ENCODE data around the gene WDR83. TPM values are rescaled to one million over a fixed set of nuclear protein-coding genes. Genes with fewer than 3 reads are reported as not detected.
"Not testable (repeated sequence)": the region's sequence is repeated elsewhere in the genome, so short reads cannot be mapped to it uniquely, and the experiment has no call there.

Gene WDR83
- polyA plus RNA-seq, 4 donors, result 12.0 to 30.5 (median 22.5) TPM

- DNase-seq (ENCODE audit: low read depth in 4 of 4, low spot score in 2 of 4), result no peak
Measured at GRCh38 chr19:12711187-12711586, 44.6 kb downstream of the WDR83 start.

- DNase-seq (ENCODE audit: low read depth in 4 of 4, low spot score in 2 of 4), result not testable (repeated sequence)
Measured at GRCh38 chr19:12712077-12712476, 45.5 kb downstream of the WDR83 start.

- not testable (repeated sequence) for DNase-seq (ENCODE audit: low read depth in 4 of 4, low spot score in 2 of 4)
Measured at GRCh38 chr19:12713304-12713703, 46.7 kb downstream of the WDR83 start.

DNA sequence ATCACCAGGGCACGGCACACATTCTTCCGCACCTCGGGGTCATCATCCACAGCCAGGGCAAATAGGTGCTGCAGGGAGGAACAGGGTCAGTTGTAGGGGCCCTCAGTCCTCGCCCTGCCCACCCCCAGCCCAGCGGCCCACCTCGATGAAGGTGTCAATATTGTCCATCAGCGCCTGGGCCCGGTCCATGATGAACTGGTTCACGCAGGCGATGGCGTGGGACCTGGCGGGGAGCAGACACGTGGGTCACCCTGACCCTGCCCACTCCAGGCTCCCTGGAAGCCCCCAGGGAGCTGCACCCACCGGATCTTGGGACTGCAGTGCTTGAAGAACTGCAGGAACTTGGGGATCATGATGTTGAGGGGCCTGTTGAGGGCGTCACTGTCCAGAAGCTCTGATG, 48.5 kb downstream of the WDR83 start:
- DNase-seq (ENCODE audit: low read depth in 4 of 4, low spot score in 2 of 4), result no peak

- no peak for DNase-seq (ENCODE audit: low read depth in 4 of 4, low spot score in 2 of 4)
Measured at GRCh38 chr19:12715929-12716328, 49.3 kb downstream of the WDR83 start.

DNA sequence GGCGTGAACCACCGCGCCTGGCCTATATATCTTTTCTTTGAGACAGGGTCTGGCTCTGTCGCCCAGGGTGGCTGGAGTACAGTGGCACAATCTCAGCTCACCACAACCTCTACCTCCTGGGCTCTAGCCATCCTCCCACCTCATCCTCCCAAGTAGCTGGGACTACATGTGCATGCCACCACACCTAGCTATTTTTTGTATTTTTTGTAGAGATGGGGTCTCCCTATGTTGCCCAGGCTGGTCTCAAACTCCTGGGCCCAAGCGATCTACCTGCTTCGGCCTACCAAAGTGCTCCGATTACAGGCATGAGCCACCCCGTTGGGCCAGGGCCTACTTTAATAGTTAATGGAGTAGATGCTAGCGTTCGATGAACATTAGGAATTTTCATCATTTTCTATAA, 53.7 kb downstream of the WDR83 start:
- DNase-seq (ENCODE audit: low read depth in 4 of 4, low spot score in 2 of 4), result no peak

- DNase-seq (ENCODE audit: low read depth in 4 of 4, low spot score in 2 of 4), result no peak
Measured at GRCh38 chr19:12720851-12721655, 54.4 kb downstream of the WDR83 start.

DNA sequence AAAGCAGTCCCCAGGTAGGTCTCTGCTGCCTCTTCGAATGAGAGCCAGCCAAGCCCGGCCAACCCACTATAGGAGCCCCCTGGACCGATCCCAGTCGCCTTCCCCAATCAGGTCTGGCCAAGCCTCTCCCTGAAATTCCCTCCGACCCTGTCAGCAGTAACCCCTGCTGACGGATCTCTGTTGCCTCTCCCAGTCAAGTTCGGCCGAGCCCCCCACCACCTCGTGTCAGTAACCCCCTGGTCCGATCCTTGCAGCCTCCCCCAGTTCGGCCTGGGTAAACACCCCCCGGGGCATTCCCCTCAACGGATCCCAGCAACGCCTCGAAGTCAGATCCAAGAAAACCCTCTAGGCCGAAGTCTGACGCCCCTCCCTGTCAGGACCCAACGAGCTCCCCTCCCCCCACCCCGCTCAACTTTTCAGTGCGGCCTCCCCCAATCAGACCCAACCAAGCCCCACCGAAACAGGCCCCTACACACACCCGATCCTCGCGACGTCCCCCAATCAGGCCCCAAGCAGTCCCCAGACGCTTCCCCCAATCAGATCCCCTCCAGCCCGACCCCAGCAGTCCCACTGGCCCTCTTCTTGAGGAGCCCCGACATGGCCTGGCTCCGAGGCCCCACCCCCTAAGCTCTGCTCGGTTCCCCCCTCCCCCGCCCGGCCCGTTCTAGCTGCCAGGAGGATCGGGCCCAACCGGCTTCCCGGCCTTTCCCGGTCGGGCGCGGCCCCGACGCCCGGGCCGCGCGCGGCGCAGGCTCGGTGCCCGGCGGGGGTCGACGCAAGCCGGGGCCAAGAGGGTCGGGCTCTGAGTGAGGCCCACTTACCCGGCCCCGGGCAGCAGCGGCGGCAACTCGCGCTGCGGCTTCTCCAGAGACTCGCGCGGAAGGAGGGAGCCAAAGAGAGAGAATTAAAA, 55.3 kb downstream of the WDR83 start:
- peak in 1 of 4 donors; percentile 65 for DNase-seq (ENCODE audit: low read depth in 4 of 4, low spot score in 2 of 4)

DNA sequence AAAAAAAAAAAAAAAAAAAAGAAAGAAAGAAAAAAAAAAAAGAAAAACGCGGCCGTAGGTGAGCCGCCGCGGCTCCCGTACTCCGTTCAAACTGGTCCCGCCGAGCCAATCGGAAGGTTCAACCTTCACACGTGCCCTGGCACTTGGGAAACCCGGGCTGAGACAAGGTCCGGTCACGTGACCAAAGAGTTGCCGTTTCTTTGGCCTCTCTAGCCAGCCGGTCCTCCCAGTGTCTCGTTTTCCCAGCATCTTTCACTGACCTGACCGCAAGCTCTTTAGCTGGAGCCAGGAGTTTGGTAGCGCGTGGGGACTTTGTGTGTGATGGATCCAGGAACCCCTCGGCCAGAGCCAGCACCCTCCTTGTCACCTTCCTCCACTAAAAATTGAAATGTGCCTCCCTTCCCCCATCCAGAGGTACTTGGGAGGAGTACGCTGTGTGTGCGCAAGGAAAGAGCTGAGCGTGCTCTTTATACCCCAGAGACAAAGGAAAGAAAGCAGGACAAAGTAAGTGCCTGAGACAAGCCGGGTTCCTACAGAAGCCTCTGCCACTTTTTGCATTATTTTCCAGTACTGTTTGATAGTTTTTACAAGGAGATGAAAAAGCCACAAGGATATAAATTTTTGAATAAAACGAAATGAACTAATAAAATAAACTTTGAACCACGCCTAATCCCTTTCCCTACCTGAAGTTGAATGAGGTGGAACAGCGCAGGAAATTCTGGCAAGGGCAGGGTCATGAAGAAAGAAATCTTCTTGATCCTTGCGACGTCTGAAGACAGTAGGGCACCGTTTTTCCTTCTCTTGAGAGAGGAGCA, 56.2 kb downstream of the WDR83 start:
- DNase-seq (ENCODE audit: low read depth in 4 of 4, low spot score in 2 of 4), result peak; percentile 93 to 98 (median 96)

- no peak for DNase-seq (ENCODE audit: low read depth in 4 of 4, low spot score in 2 of 4)
Measured at GRCh38 chr19:12723381-12723640, 56.7 kb downstream of the WDR83 start.

DNA sequence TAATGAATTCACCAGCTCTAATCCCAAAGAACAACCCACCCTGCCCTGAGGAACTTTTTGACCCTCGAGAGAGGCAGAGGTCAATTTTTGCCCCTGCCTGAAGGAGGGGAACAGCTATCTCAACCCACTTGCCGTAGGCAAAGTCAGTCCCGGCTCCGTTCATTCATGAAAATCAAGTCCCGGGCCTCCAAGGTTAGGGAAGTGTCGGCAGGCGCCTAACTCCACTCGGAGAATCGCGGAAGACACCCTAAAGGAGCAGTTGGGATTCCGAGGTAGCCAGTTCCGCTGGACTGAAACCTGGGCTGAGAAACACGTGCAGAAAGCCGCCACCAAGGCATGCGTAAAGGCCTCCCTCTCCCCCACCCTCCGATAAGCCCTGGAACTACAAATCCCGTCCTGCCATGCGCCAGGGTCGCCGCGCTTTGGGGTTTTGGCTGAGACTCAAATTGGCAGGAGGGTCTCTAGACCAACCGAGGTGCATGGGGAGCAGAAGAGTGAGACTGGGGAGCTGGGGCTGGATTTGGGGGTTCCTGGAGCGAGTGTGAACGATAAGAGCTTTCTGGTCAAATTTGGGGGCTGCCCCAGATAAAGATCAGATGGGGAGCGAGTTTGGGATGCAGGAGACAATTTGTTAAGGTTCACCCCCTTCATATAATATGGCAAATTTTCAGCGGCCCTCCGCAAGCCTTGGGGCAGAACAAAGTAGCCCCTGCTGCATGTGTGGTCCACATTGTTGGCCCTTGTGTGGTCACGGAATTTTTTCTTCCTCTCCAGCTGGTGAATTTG, 57.2 kb downstream of the WDR83 start, which contains the start of gene TNPO2:
Gene TNPO2 (minus strand): TSS at position 292 of the 786 bp plus-strand sequence. CDS start 2,955 bp downstream, outside the sequence.
- DNase-seq (ENCODE audit: low read depth in 4 of 4, low spot score in 2 of 4), result no peak

Other genes starting within 250 kb of the WDR83 start
- gene ZNF443, start 225.8 kb upstream of the WDR83 start, polyA plus RNA-seq (ENCODE audit: insufficient read length in 4 of 4), result 10 to 100 TPM in 2 of 4 donors, 1 to 10 TPM in 2; 9.2 to 12.4 (median 10.5) TPM
- gene ZNF709, start 182.0 kb upstream of the WDR83 start, polyA plus RNA-seq (ENCODE audit: insufficient read length in 4 of 4), result 1 to 10 TPM; 6.6 to 9.9 (median 8.1) TPM
- gene ZNF564, start 115.3 kb upstream of the WDR83 start, polyA plus RNA-seq (ENCODE audit: insufficient read length in 4 of 4), result 10 to 100 TPM; 11.1 to 14.6 (median 13.4) TPM
- 1 to 10 TPM; 3.5 to 6.4 (median 5.7) TPM for gene ZNF490, start 56.0 kb upstream of the WDR83 start, polyA plus RNA-seq (ENCODE audit: insufficient read length in 4 of 4)
- gene ZNF791, start 55.9 kb upstream of the WDR83 start, polyA plus RNA-seq (ENCODE audit: insufficient read length in 4 of 4), result 10 to 100 TPM; 13.7 to 26.7 (median 20.9) TPM
- 10 to 100 TPM; 23.6 to 35.9 (median 33.6) TPM for gene MAN2B1, start 65 bp upstream of the WDR83 start, polyA plus RNA-seq (ENCODE audit: insufficient read length in 4 of 4)
- gene DHPS, start 15.1 kb downstream of the WDR83 start, polyA plus RNA-seq (ENCODE audit: insufficient read length in 4 of 4), result 10 to 100 TPM; 72.6 to 98.7 (median 85.4) TPM
- under 1 TPM in 1 of 4 donors, not detected in 3; 0.49 TPM for gene GNG14, start 21.2 kb downstream of the WDR83 start, polyA plus RNA-seq (ENCODE audit: insufficient read length in 4 of 4)
- 10 to 100 TPM; 13.6 to 18.8 (median 16.2) TPM for gene FBXW9, start 29.8 kb downstream of the WDR83 start, polyA plus RNA-seq (ENCODE audit: insufficient read length in 4 of 4)
- 10 to 100 TPM; 55.5 to 98.6 (median 72.3) TPM for gene TNPO2, start 57.1 kb downstream of the WDR83 start, polyA plus RNA-seq (ENCODE audit: insufficient read length in 4 of 4)
- gene TRIR, start 67.9 kb downstream of the WDR83 start, polyA plus RNA-seq (ENCODE audit: insufficient read length in 4 of 4), result 100 to 1,000 TPM; 143 to 230 (median 189) TPM
- gene GET3, start 70.7 kb downstream of the WDR83 start, polyA plus RNA-seq (ENCODE audit: insufficient read length in 4 of 4), result 100 to 1,000 TPM in 1 of 4 donors, 10 to 100 TPM in 3; 76.8 to 108 (median 91.6) TPM
- gene BEST2, start 85.0 kb downstream of the WDR83 start, polyA plus RNA-seq (ENCODE audit: insufficient read length in 4 of 4), result under 1 TPM in 2 of 4 donors, not detected in 2; 0.13 to 0.14 TPM
- gene HOOK2, start 108.7 kb downstream of the WDR83 start, polyA plus RNA-seq (ENCODE audit: insufficient read length in 4 of 4), result 10 to 100 TPM; 34.6 to 85.0 (median 63.2) TPM
- gene JUNB, start 124.7 kb downstream of the WDR83 start, polyA plus RNA-seq (ENCODE audit: insufficient read length in 4 of 4), result 10 to 100 TPM; 15.6 to 78.0 (median 30.9) TPM
- 100 to 1,000 TPM; 294 to 388 (median 320) TPM for gene PRDX2, start 135.0 kb downstream of the WDR83 start, polyA plus RNA-seq (ENCODE audit: insufficient read length in 4 of 4)
- gene THSD8, start 135.3 kb downstream of the WDR83 start, polyA plus RNA-seq (ENCODE audit: insufficient read length in 4 of 4), result 10 to 100 TPM in 2 of 4 donors, 1 to 10 TPM in 2; 5.4 to 10.8 (median 8.0) TPM
- gene RNASEH2A, start 139.8 kb downstream of the WDR83 start, polyA plus RNA-seq (ENCODE audit: insufficient read length in 4 of 4), result 10 to 100 TPM; 29.1 to 45.7 (median 35.3) TPM
- under 1 TPM in 1 of 4 donors, not detected in 3; 0.08 TPM for gene RTBDN, start 167.8 kb downstream of the WDR83 start, polyA plus RNA-seq (ENCODE audit: insufficient read length in 4 of 4)
- gene MAST1, start 171.7 kb downstream of the WDR83 start, polyA plus RNA-seq (ENCODE audit: insufficient read length in 4 of 4), result 1 to 10 TPM in 3 of 4 donors, under 1 TPM in 1; 0.92 to 2.0 (median 1.3) TPM
- gene DNASE2, start 214.6 kb downstream of the WDR83 start, polyA plus RNA-seq (ENCODE audit: insufficient read length in 4 of 4), result 10 to 100 TPM in 3 of 4 donors, 1 to 10 TPM in 1; 9.7 to 15.3 (median 12.6) TPM
- gene KLF1, start 220.4 kb downstream of the WDR83 start, polyA plus RNA-seq (ENCODE audit: insufficient read length in 4 of 4), result under 1 TPM; 0.22 to 0.99 (median 0.42) TPM
- 10 to 100 TPM; 27.4 to 38.4 (median 35.4) TPM for gene GCDH, start 224.4 kb downstream of the WDR83 start, polyA plus RNA-seq (ENCODE audit: insufficient read length in 4 of 4)